Smooth muscle cell (in vitro differentiated cells): ENCODE results near the gene DGKH. TPM values are rescaled to one million over a fixed set of nuclear protein-coding genes. Genes with fewer than 3 reads are reported as not detected.

Experiments
- DNase-seq: peaks from one replicate; lab custom pipeline; 2025; ENCODE audit not compliant: unreplicated experiment; lab: John Stamatoyannopoulos, UW
- H2AFZ ChIP-seq: fragments of 200-600 bp; sonication (generic); 2 replicates; pipeline ENCODE4 v1.6.0; 2016; ENCODE audit warnings: antibody characterized with exemption, low read depth, mild to moderate bottlenecking
- H3F3A ChIP-seq: fragments of 200-600 bp; sonication (generic); 2 replicates; pipeline ENCODE4 v1.6.0; 2017; ENCODE audit warnings: antibody characterized with exemption, low read depth
- H3K27ac ChIP-seq: fragments of 200-600 bp; sonication (generic); 2 replicates; pipeline ENCODE4 v1.5.1; 2016; ENCODE audit warnings: low read depth, mild to moderate bottlenecking
- H3K27me3 ChIP-seq: fragments of 200-600 bp; sonication (generic); 2 replicates; pipeline ENCODE4 v1.6.1; 2016; ENCODE audit warnings: low read depth, mild to moderate bottlenecking
- H3K36me3 ChIP-seq: fragments of 200-600 bp; sonication (generic); 2 replicates; pipeline ENCODE4 v1.5.1; 2016; ENCODE audit warnings: low read depth
- H3K4me1 ChIP-seq: fragments of 200-600 bp; sonication (generic); 2 replicates; pipeline ENCODE4 v1.5.1; 2016; ENCODE audit warnings: low read depth
- H3K4me2 ChIP-seq: fragments of 200-600 bp; sonication (generic); 2 replicates; pipeline ENCODE4 v1.6.0; 2016; ENCODE audit warnings: mild to moderate bottlenecking
- H3K4me3 ChIP-seq: fragments of 200-600 bp; sonication (generic); 2 replicates; pipeline ENCODE4 v1.5.1; 2016; ENCODE audit warnings: mild to moderate bottlenecking
- H3K79me2 ChIP-seq: fragments of 200-600 bp; sonication (generic); 2 replicates; pipeline ENCODE4 v1.6.0; 2016; ENCODE audit warnings: low read depth, mild to moderate bottlenecking
- H3K9ac ChIP-seq: fragments of 200-600 bp; sonication (generic); 2 replicates; pipeline ENCODE4 v1.6.0; 2016; ENCODE audit warnings: low read depth
- H3K9me3 ChIP-seq: fragments of 200-600 bp; sonication (generic); replicated peaks from 2 replicates; pipeline ENCODE4 v1.5.1; 2016; ENCODE audit warnings: low read depth
- H4K20me1 ChIP-seq: fragments of 200-600 bp; sonication (generic); 2 replicates; pipeline ENCODE4 v1.6.0; 2016; ENCODE audit warnings: low read depth
- CTCF ChIP-seq: fragments of 200-600 bp; sonication (generic); IDR thresholded peaks from 2 replicates; pipeline ENCODE4 v1.5.1; 2017; ENCODE audit warnings: borderline replicate concordance, mild to moderate bottlenecking, antibody characterized with exemption; ENCODE audit not compliant: insufficient read depth, poor library complexity, severe bottlenecking
- WGBS: methylation state at CpG from one replicate; pipeline ENCODE4 v1.1.7; 2016; ENCODE audit warnings: low lambda C conversion rate; 5-methylcytosine and 5-hydroxymethylcytosine counted together
- polyA plus RNA-seq: library from polyadenylated mRNA; unstranded; fragments of >200 nt; fragmentation: Nextera tagmentation; extraction: Ambion mirVana; gene quantifications from 2 replicates; pipeline ENCODE4 v1.2.1, GENCODE V29; 2016
- total RNA-seq: library from RNA; depleted of rRNA; stranded (reverse); fragments of >200 nt; gene quantifications from 2 replicates; pipeline ENCODE4 v1.2.3, GENCODE V29; 2014

The DGKH gene
- total and polyA plus RNA-seq, 2 experiments from 2014 or later, result 1.3 to 6.8 TPM

GRCh38 chr13:42039457-42039945, 8.9 kb upstream of the DGKH start:
- Histone ChIP-seq H3K27me3 (no peaks in the 10 kb centered on the region), H3F3A (no peaks in the 10 kb centered on the region), H3K4me1 (peaks cover 9% of the 10 kb centered on the region), H2AFZ (peak overlapping the region; percentile 67), H3K4me3 (peak overlapping the region; percentile 90), H3K27ac (peak overlapping the region; percentile 42), H3K4me2 (peak overlapping the region; percentile 81), H3K9ac (peak overlapping the region; percentile 65), H4K20me1 (peaks cover 10% of the 10 kb centered on the region), H3K9me3 (no peaks in the 10 kb centered on the region), H3K36me3 (no peaks in the 10 kb centered on the region), H3K79me2 (peaks cover 20% of the 10 kb centered on the region)
- no peak for TF ChIP-seq CTCF
- DNase-seq, result no peak
- WGBS, result 24% methylated on average over 14 of the region's 14 CpGs

GRCh38 chr13:42039946-42040729, 8.3 kb upstream of the DGKH start:
- Histone ChIP-seq H3K27me3 (no peaks in the 10 kb centered on the region), H3K4me3 (peak overlapping the region; percentile 90), H3K9me3 (no peaks in the 10 kb centered on the region), H3K4me1 (peaks cover 9% of the 10 kb centered on the region), H3K9ac (peak overlapping the region; percentile 65), H3K79me2 (peaks cover 24% of the 10 kb centered on the region), H3K27ac (peak overlapping the region; percentile 42), H3K4me2 (peak overlapping the region; percentile 81), H3F3A (no peaks in the 10 kb centered on the region), H2AFZ (peak overlapping the region; percentile 67), H3K36me3 (no peaks in the 10 kb centered on the region), H4K20me1 (peaks cover 10% of the 10 kb centered on the region)
- TF ChIP-seq CTCF, result no peak
- WGBS, result under 1% methylated on average over 50 of the region's 91 CpGs
- DNase-seq, result peak; percentile 91

GRCh38 chr13:42040730-42041010, 7.8 kb upstream of the DGKH start:
- Histone ChIP-seq H2AFZ (peak overlapping the region; percentile 80), H3K27ac (no peak overlapping the region), H3K79me2 (peaks cover 25% of the 10 kb centered on the region), H3K36me3 (no peaks in the 10 kb centered on the region), H3F3A (no peaks in the 10 kb centered on the region), H4K20me1 (peaks cover 10% of the 10 kb centered on the region), H3K9ac (peak overlapping the region; percentile 29), H3K27me3 (no peaks in the 10 kb centered on the region), H3K4me1 (peaks cover 9% of the 10 kb centered on the region), H3K4me3 (peak overlapping the region; percentile 90), H3K9me3 (no peaks in the 10 kb centered on the region), H3K4me2 (peak overlapping the region; percentile 93)
- TF ChIP-seq CTCF, result no peak
- no CpG with 5 or more reads among the region's 49 CpGs for WGBS
- no peak for DNase-seq
